Spinal cord (tissue), 10 donors: ENCODE data around the gene C5AR2. TPM values are rescaled to one million over a fixed set of nuclear protein-coding genes. Genes with fewer than 3 reads are reported as not detected.
"Not testable (repeated sequence)": the region's sequence is repeated elsewhere in the genome, so short reads cannot be mapped to it uniquely, and the experiment has no call there.

Experiments used
- DNase-seq, 6 donors: peaks; one replicate each; pipeline versions ENCODE4 v3.0.0 to v3.0.0-alpha.2; 2013 to 2015; ENCODE audit warnings: low spot score in 6 of 6, low read depth in 4 of 6
- H3K27ac ChIP-seq: one replicate; pipeline ENCODE4 v1.5.1; 2013; ENCODE audit warnings: low read depth, low read length, control low read depth
- H3K27me3 ChIP-seq: one replicate; pipeline ENCODE4 v1.6.1; 2013; ENCODE audit warnings: low read length; ENCODE audit not compliant: control insufficient read depth, insufficient read depth
- H3K36me3 ChIP-seq: one replicate; pipeline ENCODE4 v1.6.1; 2013; ENCODE audit warnings: low read length; ENCODE audit not compliant: control insufficient read depth, insufficient read depth
- H3K4me1 ChIP-seq: one replicate; pipeline ENCODE4 v1.6.1; 2013; ENCODE audit warnings: low read length; ENCODE audit not compliant: control insufficient read depth, insufficient read depth
- H3K4me3 ChIP-seq: one replicate; pipeline ENCODE4 v1.5.1; 2013; ENCODE audit warnings: low read depth, low read length, control low read depth
- H3K9me3 ChIP-seq: one replicate; pipeline ENCODE4 v1.6.1; 2013; ENCODE audit warnings: low read length; ENCODE audit not compliant: control insufficient read depth, insufficient read depth
- WGBS: methylation state at CpG from one replicate; pipeline ENCODE4 v1.1.5; 2013; ENCODE audit warnings: missing lambda C conversion rate; ENCODE audit not compliant: insufficient coverage; 5-methylcytosine and 5-hydroxymethylcytosine counted together
- polyA plus RNA-seq, 2 donors: library from polyadenylated mRNA; unstranded; fragments of 120-200 nt; gene quantifications; one replicate each; pipeline ENCODE4 v1.2.1, GENCODE V29; 2013; ENCODE audit not compliant: insufficient read length in 2 of 2
- total RNA-seq, 2 donors: library from RNA; depleted of rRNA in 1 of 2; stranded (reverse); fragments of 120-200 nt in 1 of 2; fragments of >200 nt in 1 of 2; gene quantifications; one replicate each; pipeline versions ENCODE4 v1.2.3 to v1.2.4, GENCODE V29; 2013 to 2014
- donor health status: healthy.

The C5AR2 gene
- total and polyA plus RNA-seq, 4 donors = 0.49 to 1.8 (median 0.75) TPM

- no peak overlapping the region for H3K4me3 ChIP-seq
- peaks cover 79% of the 10 kb centered on the region for H3K36me3 ChIP-seq
- no peaks in the 10 kb centered on the region for H3K9me3 ChIP-seq
- H3K27ac ChIP-seq = no peak overlapping the region
- 51% methylated on average over 20 of the region's 23 CpGs for WGBS
- peaks cover 12% of the 10 kb centered on the region for H3K4me1 ChIP-seq
- no peaks in the 10 kb centered on the region for H3K27me3 ChIP-seq
- peak in 2 of 6 donors; percentile 34 to 71 for DNase-seq
Measured at GRCh38 chr19:47379381-47379938, 47.5 kb downstream of the C5AR2 start.

GRCh38 chr19:47380559-47380958 is 48.6 kb downstream of the C5AR2 start:
- WGBS = 97% methylated on average over 4 of the region's 6 CpGs
- peaks cover 68% of the 10 kb centered on the region for H3K36me3 ChIP-seq

DNA sequence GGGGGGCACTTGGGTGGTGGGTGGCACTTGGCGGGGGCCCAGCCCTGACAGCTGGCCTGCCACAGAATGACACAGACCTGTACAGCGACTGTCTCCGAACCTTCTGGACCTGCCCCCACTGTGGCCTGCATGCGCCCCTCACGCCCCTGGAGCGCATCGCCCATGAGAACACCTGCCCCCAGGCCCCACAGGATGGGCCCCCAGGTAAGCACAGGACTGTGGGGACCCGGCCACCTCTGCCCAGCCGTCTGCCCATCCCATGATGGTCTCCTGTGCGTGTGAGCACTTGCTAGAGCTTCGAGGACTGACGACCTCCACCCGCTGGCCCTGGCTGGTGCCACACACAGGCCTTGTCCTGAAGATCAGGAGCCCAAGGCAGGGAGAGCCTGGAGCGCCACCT is 49.1 kb downstream of the C5AR2 start:
- no peak for DNase-seq
- H3K9me3 ChIP-seq = no peaks in the 10 kb centered on the region
- 90% methylated on average over 14 of the region's 14 CpGs for WGBS
- no peak overlapping the region for H3K27ac ChIP-seq
- peaks cover 63% of the 10 kb centered on the region for H3K36me3 ChIP-seq
- no peaks in the 10 kb centered on the region for H3K27me3 ChIP-seq
- H3K4me1 ChIP-seq = peaks cover 12% of the 10 kb centered on the region
- H3K4me3 ChIP-seq = no peak overlapping the region

More at GRCh38 chr19:47380559-47380958, 48.6 kb downstream of the C5AR2 start:
- Histone ChIP-seq H3K4me3 (no peak overlapping the region), H3K27me3 (no peaks in the 10 kb centered on the region), H3K4me1 (peaks cover 12% of the 10 kb centered on the region), H3K27ac (no peak overlapping the region), H3K9me3 (no peaks in the 10 kb centered on the region)
- no peak for DNase-seq

- H3K9me3 ChIP-seq = no peaks in the 10 kb centered on the region
- peaks cover 56% of the 10 kb centered on the region for H3K36me3 ChIP-seq
- 86% methylated on average over 8 of the region's 11 CpGs for WGBS
- no peaks in the 10 kb centered on the region for H3K27me3 ChIP-seq
- no peak overlapping the region for H3K4me3 ChIP-seq
- H3K4me1 ChIP-seq = peaks cover 12% of the 10 kb centered on the region
- no peak for DNase-seq
- H3K27ac ChIP-seq = no peak overlapping the region
Measured at GRCh38 chr19:47381653-47382279, 49.8 kb downstream of the C5AR2 start.

GRCh38 chr19:47383890-47384289 is 51.9 kb downstream of the C5AR2 start:
- not testable (repeated sequence) for DNase-seq, H3K27me3 ChIP-seq, H3K4me1 ChIP-seq, H3K9me3 ChIP-seq, H3K27ac ChIP-seq, H3K4me3 ChIP-seq
- 100% methylated on average over 1 of the region's 5 CpGs for WGBS
- peaks cover 37% of the 10 kb centered on the region for H3K36me3 ChIP-seq

GRCh38 chr19:47384533-47384932 is 52.6 kb downstream of the C5AR2 start:
- 85% methylated on average over 2 of the region's 4 CpGs for WGBS
- not testable (repeated sequence) for H3K9me3 ChIP-seq, H3K4me3 ChIP-seq, H3K27me3 ChIP-seq, DNase-seq, H3K4me1 ChIP-seq, H3K27ac ChIP-seq
- peaks cover 31% of the 10 kb centered on the region for H3K36me3 ChIP-seq

DNA sequence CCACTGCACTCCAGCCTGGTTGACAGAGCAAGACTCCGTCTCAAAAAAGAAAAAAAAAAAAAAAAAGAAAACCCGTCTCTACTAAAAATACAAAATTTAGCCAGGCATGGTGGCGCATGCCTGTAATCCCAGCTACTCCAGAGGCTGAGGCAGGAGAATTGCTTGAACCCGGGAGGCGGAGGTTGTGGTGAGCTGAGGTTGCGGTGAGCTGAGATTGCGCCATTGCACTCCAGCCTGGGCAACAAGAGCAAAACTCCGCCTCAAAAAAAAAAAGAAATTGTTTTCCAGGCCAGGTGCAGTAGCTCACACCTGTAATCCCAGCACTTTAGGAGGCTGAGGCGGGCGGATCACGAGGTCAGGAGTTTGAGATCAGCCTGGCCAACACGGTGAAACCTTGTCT is 54.6 kb downstream of the C5AR2 start:
- H3K27me3 ChIP-seq, H3K4me3 ChIP-seq, H3K27ac ChIP-seq, H3K9me3 ChIP-seq, DNase-seq: not testable (repeated sequence)
- H3K36me3 ChIP-seq = peaks cover 11% of the 10 kb centered on the region
- WGBS = 85% methylated on average over 10 of the region's 12 CpGs
- H3K4me1 ChIP-seq = peaks cover 13% of the 10 kb centered on the region

- WGBS = 80% methylated on average over 1 of the region's 3 CpGs
- DNase-seq, H3K4me3 ChIP-seq: not testable (repeated sequence)
Measured at GRCh38 chr19:47387623-47388022, 55.6 kb downstream of the C5AR2 start.

GRCh38 chr19:47388721-47389120 is 56.7 kb downstream of the C5AR2 start:
- H3K27me3 ChIP-seq, H3K27ac ChIP-seq, H3K36me3 ChIP-seq, DNase-seq, H3K4me3 ChIP-seq, H3K9me3 ChIP-seq: not testable (repeated sequence)
- 98% methylated on average over 4 of the region's 5 CpGs for WGBS
- peaks cover 15% of the 10 kb centered on the region for H3K4me1 ChIP-seq

More at GRCh38 chr19:47387623-47388022, 55.6 kb downstream of the C5AR2 start:
- not testable (repeated sequence) for H3K27me3 ChIP-seq, H3K36me3 ChIP-seq, H3K9me3 ChIP-seq, H3K27ac ChIP-seq
- H3K4me1 ChIP-seq = peaks cover 15% of the 10 kb centered on the region

DNA sequence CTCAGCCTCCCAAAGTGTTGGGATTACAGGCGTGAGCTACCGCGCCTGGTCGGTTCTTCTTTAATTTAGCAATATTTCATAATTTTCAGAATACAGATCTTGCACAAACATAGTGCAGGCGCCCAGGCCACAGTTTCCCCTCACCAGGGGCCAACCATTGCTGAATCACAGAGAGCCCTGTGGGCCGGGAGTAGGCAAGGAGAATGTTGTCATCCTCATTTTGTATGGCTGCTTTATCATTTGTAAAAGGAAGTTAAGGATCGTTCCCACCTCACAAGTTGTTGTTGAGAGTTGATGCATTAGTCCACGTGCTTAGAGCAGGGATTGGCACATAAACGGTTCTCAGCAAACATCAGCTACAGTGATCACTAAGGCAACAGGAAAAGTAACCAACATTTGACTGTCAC is 57.2 kb downstream of the C5AR2 start:
- DNase-seq = no peak
- no peak overlapping the region for H3K4me3 ChIP-seq
- H3K4me1 ChIP-seq = peaks cover 15% of the 10 kb centered on the region
- H3K27me3 ChIP-seq = peaks cover 2% of the 10 kb centered on the region
- WGBS = no CpG with 5 or more reads among the region's 9 CpGs
- H3K36me3 ChIP-seq = no peaks in the 10 kb centered on the region
- H3K27ac ChIP-seq = no peak overlapping the region
- H3K9me3 ChIP-seq = no peaks in the 10 kb centered on the region
